Upper lobe of left lung (tissue), 4 donors: Measurements from ENCODE around the gene CNTNAP5.

Experiments
- POLR2A ChIP-seq, 4 donors: fragments of 450-650 bp; IDR thresholded peaks; one replicate each; pipeline ENCODE4 v1.5.1; 2016 to 2017; ENCODE audit warnings: antibody characterized with exemption in 4 of 4, mild to moderate bottlenecking in 2 of 4
- TF ChIP-seq, protein P1 (sequence below), 6 experiments: fragments of 450-650 bp in 4 of 6; fragments of 200-600 bp in 2 of 6; sonication (generic) in 2 of 6; IDR thresholded peaks; one replicate each; pipeline ENCODE4 v1.5.1; 2016 to 2019; ENCODE audit warnings: antibody characterized with exemption in 6 of 6

GRCh38 chr2:124018890-124019289 lies 6.2 kb upstream of the CNTNAP5 start:
- TF ChIP-seq, protein P1, sequence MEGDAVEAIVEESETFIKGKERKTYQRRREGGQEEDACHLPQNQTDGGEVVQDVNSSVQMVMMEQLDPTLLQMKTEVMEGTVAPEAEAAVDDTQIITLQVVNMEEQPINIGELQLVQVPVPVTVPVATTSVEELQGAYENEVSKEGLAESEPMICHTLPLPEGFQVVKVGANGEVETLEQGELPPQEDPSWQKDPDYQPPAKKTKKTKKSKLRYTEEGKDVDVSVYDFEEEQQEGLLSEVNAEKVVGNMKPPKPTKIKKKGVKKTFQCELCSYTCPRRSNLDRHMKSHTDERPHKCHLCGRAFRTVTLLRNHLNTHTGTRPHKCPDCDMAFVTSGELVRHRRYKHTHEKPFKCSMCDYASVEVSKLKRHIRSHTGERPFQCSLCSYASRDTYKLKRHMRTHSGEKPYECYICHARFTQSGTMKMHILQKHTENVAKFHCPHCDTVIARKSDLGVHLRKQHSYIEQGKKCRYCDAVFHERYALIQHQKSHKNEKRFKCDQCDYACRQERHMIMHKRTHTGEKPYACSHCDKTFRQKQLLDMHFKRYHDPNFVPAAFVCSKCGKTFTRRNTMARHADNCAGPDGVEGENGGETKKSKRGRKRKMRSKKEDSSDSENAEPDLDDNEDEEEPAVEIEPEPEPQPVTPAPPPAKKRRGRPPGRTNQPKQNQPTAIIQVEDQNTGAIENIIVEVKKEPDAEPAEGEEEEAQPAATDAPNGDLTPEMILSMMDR (IDR thresholded peaks at IDR 0.05): no peak
- no peak for TF ChIP-seq POLR2A (IDR thresholded peaks at IDR 0.05)
